ENCODE measurements around the gene CTSO.
"Not testable (repeated sequence)": the region's sequence is repeated elsewhere in the genome, so short reads cannot be mapped to it uniquely, and the experiment has no call there.

Gene CTSO

GRCh38 chr4:155954939-155955338 is 1.3 kb upstream of the CTSO start:
- no peak for DNase-seq (ENCODE audit: low spot score)

GRCh38 chr4:155954118-155954685 is 536 bp upstream of the CTSO start:
- DNase-seq (ENCODE audit: low spot score), result no peak

- DNase-seq (ENCODE audit: low spot score), result peak; percentile 19
Measured at GRCh38 chr4:155952501-155952901, 1.2 kb downstream of the CTSO start.

- DNase-seq (ENCODE audit: low spot score), result no peak
Measured at GRCh38 chr4:155950461-155950860, 3.2 kb downstream of the CTSO start.

- no peak for DNase-seq (ENCODE audit: low spot score)
Measured at GRCh38 chr4:155948541-155948940, 5.1 kb downstream of the CTSO start.

GRCh38 chr4:155946486-155946885 is 7.2 kb downstream of the CTSO start:
- peak; percentile 17 for DNase-seq (ENCODE audit: low spot score)

- DNase-seq (ENCODE audit: low spot score), result peak; percentile 11
Measured at GRCh38 chr4:155944516-155944915, 9.2 kb downstream of the CTSO start.

GRCh38 chr4:155943605-155944291 is 9.9 kb downstream of the CTSO start:
- no peak for DNase-seq (ENCODE audit: low spot score)

- DNase-seq (ENCODE audit: low spot score), result no peak
Measured at GRCh38 chr4:155941820-155942219, 11.8 kb downstream of the CTSO start.

GRCh38 chr4:155941085-155941790 is 12.4 kb downstream of the CTSO start:
- no peak for DNase-seq (ENCODE audit: low spot score)

GRCh38 chr4:155935389-155935986 is 18.2 kb downstream of the CTSO start:
- no peak for DNase-seq (ENCODE audit: low spot score)

- not testable (repeated sequence) for DNase-seq (ENCODE audit: low spot score)
Measured at GRCh38 chr4:155934634-155935033, 19.0 kb downstream of the CTSO start.

GRCh38 chr4:155931634-155932033 is 22.0 kb downstream of the CTSO start:
- no peak for DNase-seq (ENCODE audit: low spot score)

- no peak for DNase-seq (ENCODE audit: low spot score)
Measured at GRCh38 chr4:155930330-155930729, 23.3 kb downstream of the CTSO start.

- no peak for DNase-seq (ENCODE audit: low spot score)
Measured at GRCh38 chr4:155929833-155930232, 23.8 kb downstream of the CTSO start.

GRCh38 chr4:155924637-155925036 is 29.0 kb downstream of the CTSO start:
- DNase-seq (ENCODE audit: low spot score), result no peak

GRCh38 chr4:155921597-155921996 is 32.1 kb downstream of the CTSO start:
- no peak for DNase-seq (ENCODE audit: low spot score)

- no peak for DNase-seq (ENCODE audit: low spot score)
Measured at GRCh38 chr4:155914782-155915181, 38.9 kb downstream of the CTSO start.

- DNase-seq (ENCODE audit: low spot score), result no peak
Measured at GRCh38 chr4:155911905-155912304, 41.8 kb downstream of the CTSO start.

GRCh38 chr4:155909615-155910226 is 43.9 kb downstream of the CTSO start:
- DNase-seq (ENCODE audit: low spot score), result no peak

GRCh38 chr4:155908187-155909139 is 45.2 kb downstream of the CTSO start:
- DNase-seq (ENCODE audit: low spot score), result no peak

Data from hepatic stellate cell (primary cell).